SK-N-SH treated with all-trans-retinoic acid at 6 μM for 48 hours (cell line): ENCODE data around the gene FAM227B.

Source experiments
- ATAC-seq: fragments of 200-7000 bp; cut with Tn5 transposase; 3 replicates; pipeline ENCODE4 v1.9.1; 2020; ENCODE audit warnings: mild to moderate bottlenecking, moderate library complexity
- ARNTL ChIP-seq: fragments of 450-650 bp; formaldehyde crosslinking; IDR thresholded peaks from 2 replicates; pipeline ENCODE4 v1.5.0; 2020; ENCODE audit warnings: low read depth, mild to moderate bottlenecking, moderate library complexity, borderline replicate concordance
- BACH2 ChIP-seq: fragments of 250-450 bp; sonication (Bioruptor Pico); IDR thresholded peaks from 2 replicates; pipeline ENCODE4 v1.9.0; 2021; ENCODE audit warnings: mild to moderate bottlenecking, borderline replicate concordance
- CSRNP3 ChIP-seq: fragments of 250-450 bp; sonication (Bioruptor Pico); IDR thresholded peaks from 2 replicates; pipeline ENCODE4 v1.5.1; 2021; ENCODE audit warnings: mild to moderate bottlenecking, moderate library complexity
- ESRRG ChIP-seq: fragments of 250-450 bp; sonication (Bioruptor Pico); IDR thresholded peaks from 2 replicates; pipeline ENCODE4 v1.6.1; 2021; ENCODE audit warnings: mild to moderate bottlenecking
- GLIS3 ChIP-seq: fragments of 250-450 bp; sonication (Bioruptor Pico); IDR thresholded peaks from 2 replicates; pipeline ENCODE4 v1.5.0; 2020; ENCODE audit warnings: mild to moderate bottlenecking, moderate library complexity
- ISL1 ChIP-seq: fragments of 250-450 bp; sonication (Bioruptor Pico); IDR thresholded peaks from 2 replicates; pipeline ENCODE4 v2.1.2; 2022; ENCODE audit warnings: mild to moderate bottlenecking, moderate library complexity
- OSR1 ChIP-seq: fragments of 250-450 bp; sonication (Bioruptor Pico); IDR thresholded peaks from 2 replicates; pipeline ENCODE4 v1.8.0; 2022; ENCODE audit warnings: moderate library complexity, mild to moderate bottlenecking, inconsistent platforms
- PPARA ChIP-seq: fragments of 250-450 bp; sonication (Bioruptor Pico); IDR thresholded peaks from 2 replicates; pipeline ENCODE4 v1.5.0; 2020; ENCODE audit warnings: mild to moderate bottlenecking, borderline replicate concordance
- RARB ChIP-seq: fragments of 250-450 bp; sonication (Bioruptor Pico); IDR thresholded peaks from 2 replicates; pipeline ENCODE4 v1.8.0; 2021; ENCODE audit warnings: mild to moderate bottlenecking, moderate library complexity
- SNAI2 ChIP-seq: fragments of 250-450 bp; sonication (Bioruptor Pico); IDR thresholded peaks from 2 replicates; pipeline ENCODE4 v1.5.0; 2020; ENCODE audit warnings: mild to moderate bottlenecking, moderate library complexity
- TOX ChIP-seq: fragments of 250-450 bp; sonication (Bioruptor Pico); IDR thresholded peaks from 2 replicates; pipeline ENCODE4 v1.8.0; 2021; ENCODE audit warnings: mild to moderate bottlenecking, moderate library complexity, borderline replicate concordance
- ZC3H10 ChIP-seq: fragments of 250-450 bp; sonication (Bioruptor Pico); IDR thresholded peaks from 2 replicates; pipeline ENCODE4 v1.5.1; 2021; ENCODE audit warnings: mild to moderate bottlenecking, moderate library complexity
- ZNF70 ChIP-seq: fragments of 450-650 bp; formaldehyde crosslinking; IDR thresholded peaks from 2 replicates; pipeline ENCODE4 v1.5.0; 2020; ENCODE audit warnings: mild to moderate bottlenecking, moderate library complexity
- ZNF8 ChIP-seq: fragments of 450-650 bp; formaldehyde crosslinking; IDR thresholded peaks from 2 replicates; pipeline ENCODE4 v1.5.0; 2020; ENCODE audit warnings: mild to moderate bottlenecking, moderate library complexity
- TF ChIP-seq, protein P1 (sequence below): fragments of 250-450 bp; sonication (Bioruptor Pico); IDR thresholded peaks from 2 replicates; pipeline ENCODE4 v1.8.0; 2020; ENCODE audit warnings: mild to moderate bottlenecking, moderate library complexity, borderline replicate concordance
- TF ChIP-seq, protein P2 (sequence below): fragments of 250-450 bp; sonication (Bioruptor Pico); IDR thresholded peaks from 2 replicates; pipeline ENCODE4 v1.8.0; 2021; ENCODE audit warnings: low read depth, mild to moderate bottlenecking, moderate library complexity, borderline replicate concordance
- TF ChIP-seq, protein P3 (sequence below): fragments of 250-450 bp; sonication (Bioruptor Pico); IDR thresholded peaks from 2 replicates; pipeline ENCODE4 v1.5.0; 2020; ENCODE audit warnings: mild to moderate bottlenecking, moderate library complexity
- TF ChIP-seq, protein P4 (sequence below): fragments of 250-450 bp; sonication (Bioruptor Pico); IDR thresholded peaks from 2 replicates; pipeline ENCODE4 v1.5.1; 2020; ENCODE audit warnings: low read depth, mild to moderate bottlenecking, moderate library complexity

FAM227B gene

DNA sequence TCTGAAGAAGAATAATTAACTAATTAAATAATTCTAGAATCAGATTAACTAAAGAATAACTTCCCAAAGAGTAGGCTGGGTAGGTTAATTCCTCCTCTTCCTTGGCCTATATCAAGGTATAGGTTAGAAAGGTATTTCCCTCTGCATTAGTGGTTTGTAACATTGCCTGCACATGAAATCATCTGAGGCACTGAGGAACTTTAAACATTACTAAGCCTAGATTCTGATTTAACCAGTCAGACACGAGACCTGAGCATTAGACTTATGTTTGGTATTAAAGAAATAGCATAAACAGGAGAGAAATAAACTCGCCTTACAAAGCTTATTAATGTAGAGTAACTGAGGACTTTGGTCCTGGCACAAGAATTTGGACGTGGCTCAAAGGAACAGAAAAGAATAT, 113.4 kb downstream of the FAM227B start:
- TF ChIP-seq CSRNP3 (no peak), RARB (CRISPR knock-in tag) (no peak), PPARA (CRISPR knock-in tag) (no peak), ISL1 (no peak), ZC3H10 (no peak)
- TF ChIP-seq, protein P1, sequence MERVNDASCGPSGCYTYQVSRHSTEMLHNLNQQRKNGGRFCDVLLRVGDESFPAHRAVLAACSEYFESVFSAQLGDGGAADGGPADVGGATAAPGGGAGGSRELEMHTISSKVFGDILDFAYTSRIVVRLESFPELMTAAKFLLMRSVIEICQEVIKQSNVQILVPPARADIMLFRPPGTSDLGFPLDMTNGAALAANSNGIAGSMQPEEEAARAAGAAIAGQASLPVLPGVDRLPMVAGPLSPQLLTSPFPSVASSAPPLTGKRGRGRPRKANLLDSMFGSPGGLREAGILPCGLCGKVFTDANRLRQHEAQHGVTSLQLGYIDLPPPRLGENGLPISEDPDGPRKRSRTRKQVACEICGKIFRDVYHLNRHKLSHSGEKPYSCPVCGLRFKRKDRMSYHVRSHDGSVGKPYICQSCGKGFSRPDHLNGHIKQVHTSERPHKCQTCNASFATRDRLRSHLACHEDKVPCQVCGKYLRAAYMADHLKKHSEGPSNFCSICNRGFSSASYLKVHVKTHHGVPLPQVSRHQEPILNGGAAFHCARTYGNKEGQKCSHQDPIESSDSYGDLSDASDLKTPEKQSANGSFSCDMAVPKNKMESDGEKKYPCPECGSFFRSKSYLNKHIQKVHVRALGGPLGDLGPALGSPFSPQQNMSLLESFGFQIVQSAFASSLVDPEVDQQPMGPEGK (CRISPR knock-in tag), result no peak
- no peak for ATAC-seq

- TF ChIP-seq ISL1 (no peak), ZNF8 (CRISPR knock-in tag) (no peak), ZNF70 (CRISPR knock-in tag) (no peak), GLIS3 (no peak)
- TF ChIP-seq, protein P2, sequence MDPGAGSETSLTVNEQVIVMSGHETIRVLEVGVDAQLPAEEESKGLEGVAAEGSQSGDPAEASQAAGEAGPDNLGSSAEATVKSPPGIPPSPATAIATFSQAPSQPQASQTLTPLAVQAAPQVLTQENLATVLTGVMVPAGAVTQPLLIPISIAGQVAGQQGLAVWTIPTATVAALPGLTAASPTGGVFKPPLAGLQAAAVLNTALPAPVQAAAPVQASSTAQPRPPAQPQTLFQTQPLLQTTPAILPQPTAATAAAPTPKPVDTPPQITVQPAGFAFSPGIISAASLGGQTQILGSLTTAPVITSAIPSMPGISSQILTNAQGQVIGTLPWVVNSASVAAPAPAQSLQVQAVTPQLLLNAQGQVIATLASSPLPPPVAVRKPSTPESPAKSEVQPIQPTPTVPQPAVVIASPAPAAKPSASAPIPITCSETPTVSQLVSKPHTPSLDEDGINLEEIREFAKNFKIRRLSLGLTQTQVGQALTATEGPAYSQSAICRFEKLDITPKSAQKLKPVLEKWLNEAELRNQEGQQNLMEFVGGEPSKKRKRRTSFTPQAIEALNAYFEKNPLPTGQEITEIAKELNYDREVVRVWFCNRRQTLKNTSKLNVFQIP (CRISPR knock-in tag), result no peak
- no peak for ATAC-seq
These were observed 114.3 kb downstream of the FAM227B start for GRCh38 chr15:49506341-49506740.

- ATAC-seq, result no peak
- no peak for TF ChIP-seq CSRNP3
- TF ChIP-seq, protein P1 (CRISPR knock-in tag), result no peak
- TF ChIP-seq SNAI2 (CRISPR knock-in tag), result no peak
- TF ChIP-seq OSR1 (CRISPR knock-in tag), result no peak
- TF ChIP-seq ESRRG (CRISPR knock-in tag), result no peak
- TF ChIP-seq ARNTL (CRISPR knock-in tag), result no peak
- no peak for TF ChIP-seq TOX
- TF ChIP-seq BACH2, result no peak
- no peak for TF ChIP-seq GLIS3
- TF ChIP-seq, protein P3, sequence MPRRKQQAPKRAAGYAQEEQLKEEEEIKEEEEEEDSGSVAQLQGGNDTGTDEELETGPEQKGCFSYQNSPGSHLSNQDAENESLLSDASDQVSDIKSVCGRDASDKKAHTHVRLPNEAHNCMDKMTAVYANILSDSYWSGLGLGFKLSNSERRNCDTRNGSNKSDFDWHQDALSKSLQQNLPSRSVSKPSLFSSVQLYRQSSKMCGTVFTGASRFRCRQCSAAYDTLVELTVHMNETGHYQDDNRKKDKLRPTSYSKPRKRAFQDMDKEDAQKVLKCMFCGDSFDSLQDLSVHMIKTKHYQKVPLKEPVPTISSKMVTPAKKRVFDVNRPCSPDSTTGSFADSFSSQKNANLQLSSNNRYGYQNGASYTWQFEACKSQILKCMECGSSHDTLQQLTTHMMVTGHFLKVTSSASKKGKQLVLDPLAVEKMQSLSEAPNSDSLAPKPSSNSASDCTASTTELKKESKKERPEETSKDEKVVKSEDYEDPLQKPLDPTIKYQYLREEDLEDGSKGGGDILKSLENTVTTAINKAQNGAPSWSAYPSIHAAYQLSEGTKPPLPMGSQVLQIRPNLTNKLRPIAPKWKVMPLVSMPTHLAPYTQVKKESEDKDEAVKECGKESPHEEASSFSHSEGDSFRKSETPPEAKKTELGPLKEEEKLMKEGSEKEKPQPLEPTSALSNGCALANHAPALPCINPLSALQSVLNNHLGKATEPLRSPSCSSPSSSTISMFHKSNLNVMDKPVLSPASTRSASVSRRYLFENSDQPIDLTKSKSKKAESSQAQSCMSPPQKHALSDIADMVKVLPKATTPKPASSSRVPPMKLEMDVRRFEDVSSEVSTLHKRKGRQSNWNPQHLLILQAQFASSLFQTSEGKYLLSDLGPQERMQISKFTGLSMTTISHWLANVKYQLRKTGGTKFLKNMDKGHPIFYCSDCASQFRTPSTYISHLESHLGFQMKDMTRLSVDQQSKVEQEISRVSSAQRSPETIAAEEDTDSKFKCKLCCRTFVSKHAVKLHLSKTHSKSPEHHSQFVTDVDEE (CRISPR knock-in tag), result no peak
- TF ChIP-seq, protein P4, sequence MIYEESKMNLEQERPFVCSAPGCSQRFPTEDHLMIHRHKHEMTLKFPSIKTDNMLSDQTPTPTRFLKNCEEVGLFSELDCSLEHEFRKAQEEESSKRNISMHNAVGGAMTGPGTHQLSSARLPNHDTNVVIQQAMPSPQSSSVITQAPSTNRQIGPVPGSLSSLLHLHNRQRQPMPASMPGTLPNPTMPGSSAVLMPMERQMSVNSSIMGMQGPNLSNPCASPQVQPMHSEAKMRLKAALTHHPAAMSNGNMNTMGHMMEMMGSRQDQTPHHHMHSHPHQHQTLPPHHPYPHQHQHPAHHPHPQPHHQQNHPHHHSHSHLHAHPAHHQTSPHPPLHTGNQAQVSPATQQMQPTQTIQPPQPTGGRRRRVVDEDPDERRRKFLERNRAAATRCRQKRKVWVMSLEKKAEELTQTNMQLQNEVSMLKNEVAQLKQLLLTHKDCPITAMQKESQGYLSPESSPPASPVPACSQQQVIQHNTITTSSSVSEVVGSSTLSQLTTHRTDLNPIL, result no peak
- TF ChIP-seq RARB (CRISPR knock-in tag), result no peak
- TF ChIP-seq PPARA (CRISPR knock-in tag), result no peak
These were observed 119.0 kb downstream of the FAM227B start for GRCh38 chr15:49501586-49501985.
